Heart left ventricle (tissue), 13 donors: ENCODE measurements around the gene WWOX.

Experiments used
- CTCF ChIP-seq, 12 donors: fragments of 200-600 bp; sonication (generic) in 4 of 12; IDR thresholded peaks; one replicate each; pipeline versions ENCODE4 v1.5.0 to v1.8.0; 2018 to 2022; ENCODE audit warnings: antibody characterized with exemption in 12 of 12, mild to moderate bottlenecking in 5 of 12
- POLR2A ChIP-seq, 2 donors: fragments of 450-650 bp; IDR thresholded peaks; one replicate each; pipeline ENCODE4 v1.6.1; 2017; ENCODE audit warnings: antibody characterized with exemption in 2 of 2, mild to moderate bottlenecking in 2 of 2, moderate library complexity in 2 of 2
- donor health status: ischemic (EF 13 %, LVEDD 7.1; RV severe dilation, severe dysfunction).
- donor health status: DM: no; HTN: yes; CAD: no.
- donor health status: DM: no; HTN: no; CAD: no.
- donor health status: ischemic (EF 25% LVEDD 6.9; RV normal size, moderate dysfunction).
- donor health status: ischemic (EF 25% LVEDD 5.7; RV mildly dilated, moderate dysfunction).
- donor health status: ischemic (EF 35%, LVEDD 5.7; RV mildly dilated, moderate dysfunction).
- donor health status: nonischemic (EF 11% LVEDD 7.7; RV severe dilation, severe dysfunction).
- donor health status: DM: yes; HTN: yes; CAD: no.
- donor health status: PGD.
- donor health status: ischemic (EF 29% LVEDD 5.4; RV normal size, mild dysfunction).
- donor health status: nonischemic (EF 23%, LVEDD 6.1; RV moderate dilation, normal function).

GRCh38 chr16:78930561-78930960, 831.1 kb downstream of the WWOX start:
- TF ChIP-seq CTCF (IDR thresholded peaks at IDR 0.05) (no peak), POLR2A (IDR thresholded peaks at IDR 0.05) (no peak)
